Measurements from ENCODE around the gene CLCN4.

DNA sequence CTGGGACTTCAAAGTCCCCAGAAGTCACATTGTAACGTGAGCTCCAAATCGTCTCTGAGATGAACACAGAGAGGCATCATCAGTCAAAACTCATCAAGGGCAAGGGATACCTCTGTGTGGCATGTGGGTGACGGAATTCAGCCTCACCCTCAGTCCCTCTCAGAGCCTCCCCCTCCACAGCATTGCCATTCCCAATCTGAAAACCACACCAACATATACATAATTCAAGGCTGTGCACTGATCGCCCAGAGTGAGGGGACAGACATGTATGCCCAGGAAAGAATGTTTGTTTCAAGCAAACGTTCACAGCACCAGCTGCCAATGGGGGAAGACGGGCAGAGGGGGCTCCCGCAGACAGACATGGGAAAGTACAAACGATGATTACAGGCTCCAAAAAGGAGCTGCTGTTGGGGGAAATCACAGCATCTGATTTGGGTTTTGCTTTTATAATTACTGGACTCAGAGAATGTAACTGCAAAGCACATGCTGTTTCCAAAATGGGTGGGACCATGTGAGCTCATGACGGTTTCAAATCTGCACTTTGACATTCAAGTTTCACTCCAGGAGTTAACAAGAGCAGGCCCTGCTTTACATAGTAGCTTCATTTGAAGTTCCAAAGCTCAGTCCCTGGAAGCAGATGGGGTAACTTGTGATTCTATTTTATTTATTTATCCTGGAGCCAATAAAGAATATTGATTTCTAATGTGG lies 88.3 kb downstream of the CLCN4 start:
- TF ChIP-seq POLR2A (IDR thresholded peaks at IDR 0.05) (no peak), POLR2AphosphoS5 (IDR thresholded peaks at IDR 0.05) (no peak)
- TF ChIP-seq, protein P1, sequence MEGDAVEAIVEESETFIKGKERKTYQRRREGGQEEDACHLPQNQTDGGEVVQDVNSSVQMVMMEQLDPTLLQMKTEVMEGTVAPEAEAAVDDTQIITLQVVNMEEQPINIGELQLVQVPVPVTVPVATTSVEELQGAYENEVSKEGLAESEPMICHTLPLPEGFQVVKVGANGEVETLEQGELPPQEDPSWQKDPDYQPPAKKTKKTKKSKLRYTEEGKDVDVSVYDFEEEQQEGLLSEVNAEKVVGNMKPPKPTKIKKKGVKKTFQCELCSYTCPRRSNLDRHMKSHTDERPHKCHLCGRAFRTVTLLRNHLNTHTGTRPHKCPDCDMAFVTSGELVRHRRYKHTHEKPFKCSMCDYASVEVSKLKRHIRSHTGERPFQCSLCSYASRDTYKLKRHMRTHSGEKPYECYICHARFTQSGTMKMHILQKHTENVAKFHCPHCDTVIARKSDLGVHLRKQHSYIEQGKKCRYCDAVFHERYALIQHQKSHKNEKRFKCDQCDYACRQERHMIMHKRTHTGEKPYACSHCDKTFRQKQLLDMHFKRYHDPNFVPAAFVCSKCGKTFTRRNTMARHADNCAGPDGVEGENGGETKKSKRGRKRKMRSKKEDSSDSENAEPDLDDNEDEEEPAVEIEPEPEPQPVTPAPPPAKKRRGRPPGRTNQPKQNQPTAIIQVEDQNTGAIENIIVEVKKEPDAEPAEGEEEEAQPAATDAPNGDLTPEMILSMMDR (IDR thresholded peaks at IDR 0.05): no peak
